Adrenal gland (tissue), 5 donors: ENCODE data around the gene PRRT1B.

Experiments used
- POLR2A ChIP-seq, 2 donors: fragments of 450-650 bp; IDR thresholded peaks; one replicate each; pipeline ENCODE4 v1.6.1; 2017; ENCODE audit warnings: antibody characterized with exemption in 2 of 2, mild to moderate bottlenecking in 2 of 2, moderate library complexity in 1 of 2
- TF ChIP-seq, protein P1 (sequence below), 6 experiments: fragments of 450-650 bp in 4 of 6; fragments of 200-600 bp in 2 of 6; sonication (generic) in 1 of 6; IDR thresholded peaks; 1 replicate in 5 of 6; 2 replicates in 1 of 6; pipeline versions ENCODE4 v1.5.1 to v1.8.0; 2016 to 2021; ENCODE audit warnings: antibody characterized with exemption in 6 of 6, mild to moderate bottlenecking in 2 of 6, moderate library complexity in 1 of 6
- donor health status: DM: no; HTN: no; CAD: no.

DNA sequence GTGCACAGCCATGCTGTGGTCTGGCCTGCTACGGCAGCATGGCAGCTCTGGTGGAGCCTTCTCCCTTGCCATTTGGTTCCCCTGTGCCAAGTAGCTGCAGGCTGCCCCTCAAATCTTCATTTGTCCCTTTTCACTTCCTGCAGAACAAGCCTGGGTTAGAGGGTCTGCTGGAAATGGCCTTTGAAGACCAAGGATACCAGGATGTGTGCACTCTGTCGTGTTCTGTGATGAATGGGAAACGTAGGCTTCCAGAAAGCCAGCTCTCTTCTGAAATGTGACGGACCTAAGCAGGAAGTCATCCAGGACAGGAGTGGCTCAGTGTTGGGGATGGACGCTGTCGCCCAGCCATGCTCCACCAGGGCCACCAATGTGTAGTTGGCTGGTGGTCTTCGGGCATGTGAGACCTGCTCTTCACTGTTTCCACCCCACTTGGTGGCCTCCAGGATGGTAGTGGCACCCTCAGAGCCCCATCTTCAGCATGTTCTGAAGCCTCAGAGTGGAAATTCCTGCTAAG is 46.0 kb upstream of the PRRT1B start:
- TF ChIP-seq, protein P1, sequence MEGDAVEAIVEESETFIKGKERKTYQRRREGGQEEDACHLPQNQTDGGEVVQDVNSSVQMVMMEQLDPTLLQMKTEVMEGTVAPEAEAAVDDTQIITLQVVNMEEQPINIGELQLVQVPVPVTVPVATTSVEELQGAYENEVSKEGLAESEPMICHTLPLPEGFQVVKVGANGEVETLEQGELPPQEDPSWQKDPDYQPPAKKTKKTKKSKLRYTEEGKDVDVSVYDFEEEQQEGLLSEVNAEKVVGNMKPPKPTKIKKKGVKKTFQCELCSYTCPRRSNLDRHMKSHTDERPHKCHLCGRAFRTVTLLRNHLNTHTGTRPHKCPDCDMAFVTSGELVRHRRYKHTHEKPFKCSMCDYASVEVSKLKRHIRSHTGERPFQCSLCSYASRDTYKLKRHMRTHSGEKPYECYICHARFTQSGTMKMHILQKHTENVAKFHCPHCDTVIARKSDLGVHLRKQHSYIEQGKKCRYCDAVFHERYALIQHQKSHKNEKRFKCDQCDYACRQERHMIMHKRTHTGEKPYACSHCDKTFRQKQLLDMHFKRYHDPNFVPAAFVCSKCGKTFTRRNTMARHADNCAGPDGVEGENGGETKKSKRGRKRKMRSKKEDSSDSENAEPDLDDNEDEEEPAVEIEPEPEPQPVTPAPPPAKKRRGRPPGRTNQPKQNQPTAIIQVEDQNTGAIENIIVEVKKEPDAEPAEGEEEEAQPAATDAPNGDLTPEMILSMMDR (IDR thresholded peaks at IDR 0.05): no peak
- TF ChIP-seq POLR2A (IDR thresholded peaks at IDR 0.05): no peak
